GM12865 (cell line): ENCODE data around the gene MEIS2.

Source experiments
- DNase-seq: peaks from one replicate; pipeline ENCODE4 v3.0.0; 2010; ENCODE audit warnings: low read depth
- H3K4me3 ChIP-seq: 2 replicates; pipeline ENCODE4 v1.5.1; 2011; ENCODE audit warnings: mild to moderate bottlenecking, low read depth, low read length, control low read depth
- TF ChIP-seq, protein P1 (sequence below): IDR thresholded peaks from 2 replicates; pipeline ENCODE4 v1.5.1; 2011; ENCODE audit warnings: low read length, control low read depth, low read depth, inconsistent platforms; ENCODE audit not compliant: insufficient read depth; ENCODE audit errors: missing control alignments

Gene MEIS2

GRCh38 chr15:37044915-37045648 lies 55.3 kb downstream of the MEIS2 start:
- H3K4me3 ChIP-seq, result no peak overlapping the region
- DNase-seq, result no peak

GRCh38 chr15:37041836-37042235 lies 58.5 kb downstream of the MEIS2 start:
- H3K4me3 ChIP-seq, result no peak overlapping the region
- no peak for DNase-seq
- TF ChIP-seq, protein P1, sequence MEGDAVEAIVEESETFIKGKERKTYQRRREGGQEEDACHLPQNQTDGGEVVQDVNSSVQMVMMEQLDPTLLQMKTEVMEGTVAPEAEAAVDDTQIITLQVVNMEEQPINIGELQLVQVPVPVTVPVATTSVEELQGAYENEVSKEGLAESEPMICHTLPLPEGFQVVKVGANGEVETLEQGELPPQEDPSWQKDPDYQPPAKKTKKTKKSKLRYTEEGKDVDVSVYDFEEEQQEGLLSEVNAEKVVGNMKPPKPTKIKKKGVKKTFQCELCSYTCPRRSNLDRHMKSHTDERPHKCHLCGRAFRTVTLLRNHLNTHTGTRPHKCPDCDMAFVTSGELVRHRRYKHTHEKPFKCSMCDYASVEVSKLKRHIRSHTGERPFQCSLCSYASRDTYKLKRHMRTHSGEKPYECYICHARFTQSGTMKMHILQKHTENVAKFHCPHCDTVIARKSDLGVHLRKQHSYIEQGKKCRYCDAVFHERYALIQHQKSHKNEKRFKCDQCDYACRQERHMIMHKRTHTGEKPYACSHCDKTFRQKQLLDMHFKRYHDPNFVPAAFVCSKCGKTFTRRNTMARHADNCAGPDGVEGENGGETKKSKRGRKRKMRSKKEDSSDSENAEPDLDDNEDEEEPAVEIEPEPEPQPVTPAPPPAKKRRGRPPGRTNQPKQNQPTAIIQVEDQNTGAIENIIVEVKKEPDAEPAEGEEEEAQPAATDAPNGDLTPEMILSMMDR, result no peak

More at GRCh38 chr15:37044915-37045648, 55.3 kb downstream of the MEIS2 start:
- TF ChIP-seq, protein P1, result no peak

- no peak overlapping the region for H3K4me3 ChIP-seq
- TF ChIP-seq, protein P1, result no peak
- DNase-seq, result peak; percentile 51
Observed at GRCh38 chr15:37041042-37041441, 59.3 kb downstream of the MEIS2 start.

GRCh38 chr15:37040072-37040742 lies 60.1 kb downstream of the MEIS2 start:
- H3K4me3 ChIP-seq, result no peak overlapping the region
- no peak for DNase-seq
- TF ChIP-seq, protein P1, result no peak

- H3K4me3 ChIP-seq, result no peak overlapping the region
- DNase-seq, result no peak
- TF ChIP-seq, protein P1, result no peak
Observed at GRCh38 chr15:37038716-37039106, 61.6 kb downstream of the MEIS2 start.

GRCh38 chr15:37037850-37038715 lies 62.3 kb downstream of the MEIS2 start:
- TF ChIP-seq, protein P1, result no peak
- H3K4me3 ChIP-seq, result no peak overlapping the region
- no peak for DNase-seq
